Central memory CD8-positive, alpha-beta T cell (primary cell): Measurements from ENCODE around the gene NRG3.

ENCODE experiments used
- ATAC-seq: fragments of 150-1000 bp; cut with Tn5 transposase; replicated peaks from 2 replicates; pipeline ENCODE4 v1.10.0; 2022; ENCODE audit warnings: mild to moderate bottlenecking, moderate FRiP score, moderate number of reproducible peaks; ENCODE audit not compliant: poor library complexity, severe bottlenecking; ENCODE audit errors: extremely low read depth
- DNase-seq, 2 donors: peaks; one replicate each; pipeline ENCODE4 v3.0.0; 2021; ENCODE audit warnings: low spot score in 2 of 2
- H3K27ac Mint-ChIP-seq: one replicate; pipeline ENCODE4 v1.8.0; 2022; ENCODE audit warnings: low read depth, mild to moderate bottlenecking, moderate library complexity, mixed read lengths
- H3K27me3 Mint-ChIP-seq: one replicate; pipeline ENCODE4 v1.8.0; 2022; ENCODE audit warnings: mixed read lengths
- H3K36me3 Mint-ChIP-seq: one replicate; pipeline ENCODE4 v1.8.0; 2022; ENCODE audit warnings: mild to moderate bottlenecking, moderate library complexity, mixed read lengths; ENCODE audit not compliant: insufficient read depth
- H3K4me1 Mint-ChIP-seq: one replicate; pipeline ENCODE4 v1.8.0; 2022; ENCODE audit warnings: mixed read lengths
- H3K4me3 Mint-ChIP-seq: one replicate; pipeline ENCODE4 v1.8.0; 2022; ENCODE audit warnings: mild to moderate bottlenecking, moderate library complexity, mixed read lengths
- H3K9me3 Mint-ChIP-seq: one replicate; pipeline ENCODE4 v1.8.0; 2022; ENCODE audit warnings: mixed read lengths

Gene NRG3

DNA sequence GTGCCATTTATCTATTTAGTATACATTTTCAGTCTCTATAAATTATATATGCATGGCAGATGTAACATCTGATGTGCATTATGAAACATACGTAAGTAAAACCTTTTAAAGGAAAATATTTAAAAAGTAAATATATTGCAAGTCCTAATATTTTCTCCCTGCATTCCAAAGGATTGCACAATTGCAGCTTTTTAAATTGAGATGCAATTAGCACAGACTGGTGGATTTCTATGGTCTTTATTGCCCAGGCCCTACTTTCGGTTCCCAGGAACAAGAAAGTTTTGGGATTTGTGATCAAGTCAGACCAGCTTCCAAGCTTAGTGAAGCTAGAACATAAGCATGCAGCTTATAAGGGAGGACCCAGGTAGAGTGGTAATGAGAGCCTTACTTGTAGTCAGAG lies 337.8 kb downstream of the NRG3 start:
- Mint-ChIP-seq H3K9me3 (no peaks in the 10 kb centered on the region), H3K36me3 (no peaks in the 10 kb centered on the region), H3K27ac (no peak overlapping the region), H3K4me3 (no peak overlapping the region), H3K27me3 (no peaks in the 10 kb centered on the region), H3K4me1 (no peaks in the 10 kb centered on the region)
- DNase-seq (no peak), ATAC-seq (no peak)

DNA sequence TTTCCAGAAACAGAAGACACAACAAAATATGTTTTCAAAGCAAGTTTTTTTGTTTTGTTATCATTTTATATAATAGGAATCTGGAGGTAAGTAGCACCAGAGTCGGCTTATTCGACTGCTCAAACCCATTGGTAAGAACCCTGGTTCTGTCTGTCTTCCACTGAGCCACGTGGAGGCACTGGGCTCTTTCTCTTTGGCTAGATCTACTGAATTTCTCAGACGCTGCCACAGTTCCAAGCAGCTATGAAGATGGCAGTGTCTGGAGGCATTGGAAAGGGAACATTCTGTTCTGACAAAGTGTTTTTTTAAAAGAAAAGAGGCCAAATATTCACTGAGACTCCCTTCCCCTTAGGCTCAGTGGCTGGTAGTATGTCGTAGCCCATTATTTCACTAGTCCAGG lies 338.8 kb downstream of the NRG3 start:
- H3K27ac Mint-ChIP-seq = no peak overlapping the region
- DNase-seq (no peak), ATAC-seq (no peak)
- H3K36me3 Mint-ChIP-seq = no peaks in the 10 kb centered on the region
- no peaks in the 10 kb centered on the region for H3K4me1 Mint-ChIP-seq
- no peak overlapping the region for H3K4me3 Mint-ChIP-seq
- H3K9me3 Mint-ChIP-seq = no peaks in the 10 kb centered on the region
- H3K27me3 Mint-ChIP-seq = no peaks in the 10 kb centered on the region

DNA sequence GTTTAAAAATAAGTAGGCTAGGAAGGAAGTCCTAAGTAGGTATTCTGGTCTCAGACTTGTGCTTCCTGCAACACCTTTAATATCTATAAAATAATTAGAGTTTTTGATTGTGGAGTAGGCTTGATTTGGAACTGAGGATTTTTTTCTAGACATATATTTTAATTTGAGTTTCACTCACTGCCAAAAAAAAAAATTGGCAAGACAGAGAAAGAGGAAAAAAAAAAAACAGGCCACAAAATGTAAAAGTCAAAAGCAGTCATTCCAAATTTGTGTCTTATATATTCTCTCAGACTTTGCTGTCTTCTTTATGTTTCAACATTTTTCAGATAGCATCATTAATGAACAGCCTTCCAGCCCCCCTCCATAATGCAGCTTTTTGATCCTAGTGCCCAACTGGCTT lies 346.1 kb downstream of the NRG3 start:
- Mint-ChIP-seq H3K36me3 (no peaks in the 10 kb centered on the region), H3K9me3 (peaks cover 10% of the 10 kb centered on the region), H3K27ac (no peak overlapping the region), H3K27me3 (no peaks in the 10 kb centered on the region), H3K4me3 (no peak overlapping the region), H3K4me1 (no peaks in the 10 kb centered on the region)
- no peak for DNase-seq
- no peak for ATAC-seq

DNA sequence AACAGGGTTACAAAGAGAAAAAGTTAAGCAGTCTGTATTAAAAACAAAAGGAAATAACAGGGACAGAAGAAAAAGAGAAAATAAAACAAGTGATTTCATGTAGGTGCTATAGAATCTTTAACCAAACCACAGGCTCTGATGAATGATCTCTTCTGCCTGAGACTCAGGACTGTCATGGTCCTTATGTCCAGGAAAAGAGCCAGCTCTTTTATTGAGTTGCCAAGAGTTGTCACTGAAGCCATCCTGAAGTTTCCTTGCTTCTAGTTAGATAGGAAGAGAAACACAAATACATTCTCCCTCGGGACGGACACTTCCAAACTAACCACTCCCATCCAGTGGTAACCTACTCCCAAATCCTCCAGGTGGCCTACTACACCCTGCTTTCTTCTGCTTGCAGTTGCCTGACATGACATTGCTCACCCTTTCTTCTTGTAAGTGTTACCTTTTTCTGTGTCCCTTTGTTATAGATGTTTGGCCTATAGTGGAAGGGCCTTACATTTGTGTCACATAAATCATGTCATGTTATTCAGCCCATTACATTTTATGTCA lies 346.7 kb downstream of the NRG3 start:
- DNase-seq = no peak
- no peaks in the 10 kb centered on the region for H3K4me1 Mint-ChIP-seq
- H3K36me3 Mint-ChIP-seq = no peaks in the 10 kb centered on the region
- no peak overlapping the region for H3K27ac Mint-ChIP-seq
- H3K4me3 Mint-ChIP-seq = no peak overlapping the region
- peaks cover 10% of the 10 kb centered on the region for H3K9me3 Mint-ChIP-seq
- no peak for ATAC-seq
- H3K27me3 Mint-ChIP-seq = no peaks in the 10 kb centered on the region

DNA sequence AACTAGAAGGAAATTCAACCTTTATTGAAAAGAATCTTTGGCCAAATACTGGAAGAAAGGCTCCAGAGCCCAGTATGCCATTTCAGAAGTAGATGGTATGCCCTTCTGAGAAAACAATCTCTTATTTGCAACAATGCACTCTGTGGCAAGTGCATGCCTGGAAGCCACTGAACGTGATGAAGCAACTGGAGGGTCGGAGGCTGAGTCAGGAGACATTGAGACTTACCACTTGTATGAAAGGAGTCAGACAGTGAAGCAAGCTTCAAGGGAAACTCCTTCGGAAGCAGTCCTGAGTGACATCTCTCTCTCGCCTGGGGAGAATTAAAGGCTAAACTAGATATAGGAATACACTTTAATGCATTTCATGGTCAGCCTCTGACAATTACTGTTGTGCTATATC lies 353.7 kb downstream of the NRG3 start:
- no peak for DNase-seq
- no peak for ATAC-seq
- Mint-ChIP-seq H3K27me3 (no peaks in the 10 kb centered on the region), H3K9me3 (peaks cover 27% of the 10 kb centered on the region), H3K27ac (no peak overlapping the region), H3K36me3 (no peaks in the 10 kb centered on the region), H3K4me3 (no peak overlapping the region), H3K4me1 (no peaks in the 10 kb centered on the region)

DNA sequence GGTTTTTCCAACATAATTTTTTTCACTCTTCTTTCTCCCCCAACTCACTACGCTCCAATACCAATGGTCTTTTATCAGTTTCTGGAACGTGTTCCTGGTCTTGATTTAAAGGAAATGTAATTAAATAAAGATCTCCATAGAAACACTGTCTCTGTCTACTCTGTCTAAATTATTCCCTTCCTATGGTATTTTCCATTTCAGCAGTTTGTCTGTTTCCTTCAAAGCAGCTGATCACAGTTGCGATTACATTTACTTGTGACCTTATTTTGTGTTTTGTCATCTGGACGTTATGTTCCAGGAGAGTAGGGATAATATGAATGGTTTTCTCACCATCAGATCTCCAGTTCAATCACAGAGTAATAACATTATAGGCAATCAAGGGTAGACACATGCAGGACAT lies 359.2 kb downstream of the NRG3 start:
- no peaks in the 10 kb centered on the region for H3K4me1 Mint-ChIP-seq
- H3K27me3 Mint-ChIP-seq = no peaks in the 10 kb centered on the region
- H3K36me3 Mint-ChIP-seq = no peaks in the 10 kb centered on the region
- H3K9me3 Mint-ChIP-seq = peaks cover 34% of the 10 kb centered on the region
- H3K27ac Mint-ChIP-seq = no peak overlapping the region
- ATAC-seq (no peak), DNase-seq (no peak)
- H3K4me3 Mint-ChIP-seq = no peak overlapping the region

DNA sequence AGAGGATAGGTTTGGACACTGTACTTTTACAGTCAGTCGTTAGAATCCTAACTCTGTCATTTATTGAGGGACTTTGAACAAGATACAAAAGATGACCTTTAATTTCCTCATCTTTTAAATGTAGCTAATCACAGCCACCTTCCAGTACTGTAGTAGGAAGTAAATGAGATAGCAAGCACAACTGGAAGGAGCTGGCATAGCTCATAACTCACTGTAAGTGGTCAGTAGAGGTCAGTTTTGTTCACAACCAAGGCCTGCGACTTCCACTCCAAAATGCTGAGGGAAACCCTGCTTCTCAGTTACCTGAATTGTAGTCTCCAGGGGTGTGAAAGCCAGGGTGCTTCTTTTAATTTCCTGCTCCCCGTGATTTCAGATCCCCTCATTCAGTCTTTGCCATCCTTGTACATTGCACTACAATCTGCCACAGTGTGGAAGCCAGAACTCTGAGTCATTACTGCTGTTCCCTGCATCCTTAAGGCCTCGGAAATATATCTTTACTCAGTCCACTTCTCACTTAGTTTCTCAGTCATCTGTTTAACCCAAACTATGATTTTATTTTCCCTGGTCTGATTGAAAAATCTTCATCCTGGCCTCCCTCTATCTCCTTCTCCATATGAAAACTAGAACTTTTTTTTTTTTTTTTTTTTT lies 361.2 kb downstream of the NRG3 start:
- Mint-ChIP-seq H3K27ac (no peak overlapping the region), H3K9me3 (peaks cover 26% of the 10 kb centered on the region), H3K27me3 (no peaks in the 10 kb centered on the region), H3K36me3 (no peaks in the 10 kb centered on the region), H3K4me3 (no peak overlapping the region), H3K4me1 (no peaks in the 10 kb centered on the region)
- ATAC-seq = no peak
- no peak for DNase-seq

DNA sequence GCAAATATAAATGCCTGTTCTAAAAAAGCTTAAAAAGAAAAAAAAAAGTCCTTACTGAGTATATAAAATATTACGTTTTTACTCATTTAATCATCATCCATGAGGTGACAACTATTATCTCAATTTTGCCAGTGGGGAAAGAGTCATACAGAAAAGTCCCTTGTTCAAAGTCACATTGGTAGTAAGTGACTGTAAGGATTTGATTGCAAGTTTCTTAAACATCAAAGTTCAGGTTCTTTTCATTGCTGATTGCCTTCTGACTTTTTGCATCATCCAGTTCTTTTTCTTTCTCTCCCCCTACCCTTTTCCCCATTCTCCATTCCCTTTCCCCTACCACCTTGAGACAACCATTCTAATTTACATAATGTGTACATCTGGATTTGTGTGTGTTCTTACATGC lies 363.3 kb downstream of the NRG3 start:
- Mint-ChIP-seq H3K36me3 (no peaks in the 10 kb centered on the region), H3K27ac (no peak overlapping the region), H3K27me3 (no peaks in the 10 kb centered on the region), H3K4me3 (no peak overlapping the region), H3K4me1 (no peaks in the 10 kb centered on the region), H3K9me3 (peaks cover 20% of the 10 kb centered on the region)
- no peak for ATAC-seq
- DNase-seq = no peak

DNA sequence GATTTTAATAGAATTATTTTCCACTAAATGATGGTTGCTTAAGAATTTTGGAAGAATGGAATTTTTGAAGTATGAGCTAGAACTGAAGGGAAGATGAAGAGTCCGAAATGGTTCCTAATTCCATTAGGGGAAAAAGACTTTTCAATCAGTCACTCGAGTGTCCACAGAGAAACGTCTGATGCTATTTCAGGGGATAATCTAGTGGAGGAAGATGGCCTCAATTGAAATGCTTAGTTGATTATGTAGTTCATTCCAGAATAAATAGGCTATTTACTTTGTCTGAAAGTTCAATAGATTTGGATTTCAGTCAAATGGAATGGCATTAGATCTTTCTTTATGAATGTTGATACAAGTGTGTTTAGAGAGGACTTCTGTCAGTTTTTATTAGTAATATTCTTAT lies 365.4 kb downstream of the NRG3 start:
- Mint-ChIP-seq H3K9me3 (peaks cover 7% of the 10 kb centered on the region), H3K27ac (no peak overlapping the region), H3K27me3 (no peaks in the 10 kb centered on the region), H3K36me3 (no peaks in the 10 kb centered on the region), H3K4me1 (no peaks in the 10 kb centered on the region), H3K4me3 (no peak overlapping the region)
- ATAC-seq (no peak), DNase-seq (no peak)

DNA sequence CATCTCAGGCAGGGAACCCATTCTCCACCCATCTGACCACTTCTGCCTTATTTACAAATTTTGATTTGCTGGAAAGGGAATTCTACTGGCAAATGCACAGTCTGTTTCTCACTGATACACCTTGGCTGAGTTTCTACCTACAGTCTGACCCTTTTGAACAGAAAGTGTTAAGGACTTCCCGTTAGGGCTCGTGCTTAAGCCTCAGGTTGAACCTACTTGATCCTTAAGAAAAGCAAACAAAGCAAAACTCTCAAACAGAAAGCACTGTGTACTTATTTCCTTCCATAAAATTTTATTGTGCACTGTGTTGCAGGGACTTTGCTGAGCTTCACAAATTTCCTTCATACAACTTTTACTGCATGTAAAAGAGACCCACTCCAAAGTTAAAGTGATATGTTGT lies 367.8 kb downstream of the NRG3 start:
- no peak for ATAC-seq
- Mint-ChIP-seq H3K4me1 (no peaks in the 10 kb centered on the region), H3K4me3 (no peak overlapping the region), H3K36me3 (peaks cover 2% of the 10 kb centered on the region), H3K27me3 (no peaks in the 10 kb centered on the region), H3K9me3 (no peaks in the 10 kb centered on the region), H3K27ac (no peak overlapping the region)
- no peak for DNase-seq

DNA sequence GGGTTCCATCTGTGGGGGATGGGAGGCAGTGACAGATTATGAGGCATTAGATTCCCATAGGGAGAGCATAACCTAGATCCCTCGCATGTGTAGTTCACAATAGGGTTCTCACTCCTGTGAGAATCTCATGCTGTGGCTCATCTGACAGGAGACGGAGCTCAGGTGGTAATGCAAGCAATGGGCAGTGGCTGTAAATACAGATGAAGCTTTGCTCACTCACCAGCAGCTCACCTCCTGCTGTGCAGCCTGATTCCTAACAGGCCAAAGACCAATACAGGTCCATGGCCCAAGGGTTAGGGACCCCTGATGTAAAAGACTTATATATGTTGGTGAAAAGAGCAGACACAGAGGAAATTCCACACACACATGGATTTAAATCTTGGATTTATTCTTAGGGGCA lies 370.2 kb downstream of the NRG3 start:
- peaks cover 11% of the 10 kb centered on the region for H3K9me3 Mint-ChIP-seq
- no peak overlapping the region for H3K27ac Mint-ChIP-seq
- H3K4me3 Mint-ChIP-seq = no peak overlapping the region
- H3K4me1 Mint-ChIP-seq = no peaks in the 10 kb centered on the region
- peaks cover 2% of the 10 kb centered on the region for H3K36me3 Mint-ChIP-seq
- no peak for ATAC-seq
- no peak for DNase-seq
- H3K27me3 Mint-ChIP-seq = no peaks in the 10 kb centered on the region

DNA sequence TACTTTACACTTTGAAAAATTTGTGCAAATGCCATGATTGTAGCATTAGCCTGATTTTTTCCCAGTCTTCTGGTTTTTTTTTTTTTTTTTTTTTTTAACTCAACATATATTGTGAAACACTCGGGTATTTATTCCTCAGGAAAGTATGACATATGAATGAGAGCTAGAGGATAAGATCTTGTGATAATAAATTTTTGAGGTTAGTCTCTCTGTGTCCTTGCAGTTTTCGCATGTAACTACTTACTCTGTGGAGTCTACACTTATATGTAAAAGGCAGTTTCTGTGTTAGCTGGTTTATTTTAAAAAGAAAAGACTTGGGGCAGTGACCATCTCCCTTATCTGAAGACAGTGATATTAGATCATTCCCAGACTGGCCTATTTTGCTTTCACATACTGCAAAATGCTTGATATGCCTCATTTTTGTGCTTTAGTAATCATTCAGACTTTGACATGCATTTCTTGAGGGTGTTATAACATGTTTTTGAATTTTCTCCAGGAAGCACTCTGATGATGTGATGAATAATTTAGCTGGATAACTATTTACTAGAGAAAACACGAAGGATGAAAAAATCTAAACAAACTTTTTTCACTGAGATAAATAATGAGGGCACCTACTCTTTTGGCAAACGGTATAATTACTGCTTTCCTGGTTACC lies 371.0 kb downstream of the NRG3 start:
- H3K4me3 Mint-ChIP-seq = no peak overlapping the region
- peaks cover 2% of the 10 kb centered on the region for H3K36me3 Mint-ChIP-seq
- DNase-seq (no peak), ATAC-seq (no peak)
- H3K27ac Mint-ChIP-seq = no peak overlapping the region
- no peaks in the 10 kb centered on the region for H3K4me1 Mint-ChIP-seq
- no peaks in the 10 kb centered on the region for H3K27me3 Mint-ChIP-seq
- H3K9me3 Mint-ChIP-seq = peaks cover 13% of the 10 kb centered on the region

DNA sequence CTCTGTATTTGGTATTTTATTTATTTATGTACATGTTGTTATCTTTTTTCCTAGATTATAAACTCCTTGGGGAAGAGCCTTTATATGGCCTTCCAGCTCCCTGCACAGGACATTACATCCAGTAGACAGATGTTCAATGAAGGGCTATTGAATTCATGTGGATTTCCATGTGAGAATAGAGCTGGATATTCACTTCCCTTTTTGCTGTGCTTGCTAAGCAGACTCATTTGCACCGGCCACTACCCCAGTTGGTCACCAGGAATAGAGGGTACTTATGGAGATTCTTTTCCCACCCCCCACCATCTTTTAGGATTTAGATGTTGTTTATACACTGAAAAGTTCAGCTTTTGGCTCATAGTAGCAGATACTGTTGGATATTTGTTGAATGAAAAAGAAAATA lies 374.1 kb downstream of the NRG3 start:
- H3K4me3 Mint-ChIP-seq = no peak overlapping the region
- H3K36me3 Mint-ChIP-seq = peaks cover 2% of the 10 kb centered on the region
- no peak overlapping the region for H3K27ac Mint-ChIP-seq
- ATAC-seq (no peak), DNase-seq (no peak)
- H3K4me1 Mint-ChIP-seq = no peaks in the 10 kb centered on the region
- H3K9me3 Mint-ChIP-seq = peaks cover 28% of the 10 kb centered on the region
- no peaks in the 10 kb centered on the region for H3K27me3 Mint-ChIP-seq
